Liver (tissue), 3 donors: ENCODE measurements around the gene PDE4B.
"Not testable (repeated sequence)": the region's sequence is repeated elsewhere in the genome, so short reads cannot be mapped to it uniquely, and the experiment has no call there.

Experiments used
- RAD21 ChIP-seq, 2 donors: IDR thresholded peaks; 2 replicates each; pipeline ENCODE4 v1.6.1; 2016; ENCODE audit warnings: antibody characterized with exemption in 2 of 2, mild to moderate bottlenecking in 2 of 2
- YY1 ChIP-seq: IDR thresholded peaks from 2 replicates; pipeline ENCODE4 v1.6.1; 2016; ENCODE audit warnings: antibody characterized with exemption, mild to moderate bottlenecking
- TF ChIP-seq, protein P1 (sequence below): IDR thresholded peaks from 2 replicates; pipeline ENCODE4 v1.6.1; 2016; ENCODE audit warnings: antibody characterized with exemption
- TF ChIP-seq, protein P2 (sequence below): fragments of 150-350 bp; IDR thresholded peaks from 2 replicates; pipeline ENCODE4 v1.5.1; 2017; ENCODE audit warnings: improper control_type of control experiment, low read depth, low read length; ENCODE audit not compliant: missing input control
- TF ChIP-seq, protein P3 (sequence below): IDR thresholded peaks from 2 replicates; pipeline ENCODE4 v1.6.1; 2016; ENCODE audit warnings: antibody characterized with exemption
- TF ChIP-seq, protein P4 (sequence below): IDR thresholded peaks from 2 replicates; pipeline ENCODE4 v1.6.1; 2016; ENCODE audit warnings: antibody characterized with exemption, mild to moderate bottlenecking
- donor health status: healthy.
- donor health status: healthy.

DNA sequence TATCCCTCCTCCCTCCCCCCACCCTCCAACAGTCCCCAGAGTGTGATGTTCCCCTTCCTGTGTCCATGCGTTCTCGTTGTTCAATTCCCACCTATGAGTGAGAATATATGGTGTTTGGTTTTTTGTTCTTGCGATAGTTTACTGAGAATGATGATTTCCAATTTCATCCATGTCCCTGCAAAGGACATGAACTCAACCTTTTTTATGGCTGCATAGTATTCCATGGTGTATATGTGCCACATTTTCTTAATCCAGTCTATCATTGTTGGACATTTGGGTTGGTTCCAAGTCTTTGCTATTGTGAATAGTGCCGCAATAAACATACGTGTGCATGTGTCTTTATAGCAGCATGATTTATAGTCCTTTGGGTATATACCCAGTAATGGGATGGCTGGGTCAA is 311.4 kb downstream of the PDE4B start:
- TF ChIP-seq, protein P1, sequence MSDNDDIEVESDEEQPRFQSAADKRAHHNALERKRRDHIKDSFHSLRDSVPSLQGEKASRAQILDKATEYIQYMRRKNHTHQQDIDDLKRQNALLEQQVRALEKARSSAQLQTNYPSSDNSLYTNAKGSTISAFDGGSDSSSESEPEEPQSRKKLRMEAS, result not testable (repeated sequence)
- TF ChIP-seq, protein P2, sequence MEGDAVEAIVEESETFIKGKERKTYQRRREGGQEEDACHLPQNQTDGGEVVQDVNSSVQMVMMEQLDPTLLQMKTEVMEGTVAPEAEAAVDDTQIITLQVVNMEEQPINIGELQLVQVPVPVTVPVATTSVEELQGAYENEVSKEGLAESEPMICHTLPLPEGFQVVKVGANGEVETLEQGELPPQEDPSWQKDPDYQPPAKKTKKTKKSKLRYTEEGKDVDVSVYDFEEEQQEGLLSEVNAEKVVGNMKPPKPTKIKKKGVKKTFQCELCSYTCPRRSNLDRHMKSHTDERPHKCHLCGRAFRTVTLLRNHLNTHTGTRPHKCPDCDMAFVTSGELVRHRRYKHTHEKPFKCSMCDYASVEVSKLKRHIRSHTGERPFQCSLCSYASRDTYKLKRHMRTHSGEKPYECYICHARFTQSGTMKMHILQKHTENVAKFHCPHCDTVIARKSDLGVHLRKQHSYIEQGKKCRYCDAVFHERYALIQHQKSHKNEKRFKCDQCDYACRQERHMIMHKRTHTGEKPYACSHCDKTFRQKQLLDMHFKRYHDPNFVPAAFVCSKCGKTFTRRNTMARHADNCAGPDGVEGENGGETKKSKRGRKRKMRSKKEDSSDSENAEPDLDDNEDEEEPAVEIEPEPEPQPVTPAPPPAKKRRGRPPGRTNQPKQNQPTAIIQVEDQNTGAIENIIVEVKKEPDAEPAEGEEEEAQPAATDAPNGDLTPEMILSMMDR, result not testable (repeated sequence)
- TF ChIP-seq RAD21 (IDR thresholded peaks at IDR 0.05); YY1: not testable (repeated sequence)
- TF ChIP-seq, protein P3, sequence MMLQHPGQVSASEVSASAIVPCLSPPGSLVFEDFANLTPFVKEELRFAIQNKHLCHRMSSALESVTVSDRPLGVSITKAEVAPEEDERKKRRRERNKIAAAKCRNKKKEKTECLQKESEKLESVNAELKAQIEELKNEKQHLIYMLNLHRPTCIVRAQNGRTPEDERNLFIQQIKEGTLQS, result not testable (repeated sequence)
- TF ChIP-seq, protein P4, sequence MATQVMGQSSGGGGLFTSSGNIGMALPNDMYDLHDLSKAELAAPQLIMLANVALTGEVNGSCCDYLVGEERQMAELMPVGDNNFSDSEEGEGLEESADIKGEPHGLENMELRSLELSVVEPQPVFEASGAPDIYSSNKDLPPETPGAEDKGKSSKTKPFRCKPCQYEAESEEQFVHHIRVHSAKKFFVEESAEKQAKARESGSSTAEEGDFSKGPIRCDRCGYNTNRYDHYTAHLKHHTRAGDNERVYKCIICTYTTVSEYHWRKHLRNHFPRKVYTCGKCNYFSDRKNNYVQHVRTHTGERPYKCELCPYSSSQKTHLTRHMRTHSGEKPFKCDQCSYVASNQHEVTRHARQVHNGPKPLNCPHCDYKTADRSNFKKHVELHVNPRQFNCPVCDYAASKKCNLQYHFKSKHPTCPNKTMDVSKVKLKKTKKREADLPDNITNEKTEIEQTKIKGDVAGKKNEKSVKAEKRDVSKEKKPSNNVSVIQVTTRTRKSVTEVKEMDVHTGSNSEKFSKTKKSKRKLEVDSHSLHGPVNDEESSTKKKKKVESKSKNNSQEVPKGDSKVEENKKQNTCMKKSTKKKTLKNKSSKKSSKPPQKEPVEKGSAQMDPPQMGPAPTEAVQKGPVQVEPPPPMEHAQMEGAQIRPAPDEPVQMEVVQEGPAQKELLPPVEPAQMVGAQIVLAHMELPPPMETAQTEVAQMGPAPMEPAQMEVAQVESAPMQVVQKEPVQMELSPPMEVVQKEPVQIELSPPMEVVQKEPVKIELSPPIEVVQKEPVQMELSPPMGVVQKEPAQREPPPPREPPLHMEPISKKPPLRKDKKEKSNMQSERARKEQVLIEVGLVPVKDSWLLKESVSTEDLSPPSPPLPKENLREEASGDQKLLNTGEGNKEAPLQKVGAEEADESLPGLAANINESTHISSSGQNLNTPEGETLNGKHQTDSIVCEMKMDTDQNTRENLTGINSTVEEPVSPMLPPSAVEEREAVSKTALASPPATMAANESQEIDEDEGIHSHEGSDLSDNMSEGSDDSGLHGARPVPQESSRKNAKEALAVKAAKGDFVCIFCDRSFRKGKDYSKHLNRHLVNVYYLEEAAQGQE, result not testable (repeated sequence)
